SK-MEL-5 (cell line): ENCODE data around the gene CHRM4. TPM values are rescaled to one million over a fixed set of nuclear protein-coding genes. Genes with fewer than 3 reads are reported as not detected.

Experiments used
- DNase-seq: peaks from one replicate; pipeline ENCODE4 v3.0.0-alpha.2; 2016; ENCODE audit warnings: low read depth, low spot score
- in situ Hi-C: cut with HindIII; loops from 2 replicates; pipeline ENCODE4 v1.10.0; 2016; ENCODE audit warnings: low sequenced_read_pairs, high pct_unique_total_duplicates, low pct_unique_long_range_greater_than_20kb
- total RNA-seq: library from RNA; depleted of rRNA; stranded (reverse); fragments of >200 nt; shearing (Covaris generic); gene quantifications from 2 replicates; pipeline ENCODE4 v1.2.3, GENCODE V29; 2014

Gene CHRM4
- total RNA-seq, 1 experiment from 2014 or later, result 2.7 TPM

DNA sequence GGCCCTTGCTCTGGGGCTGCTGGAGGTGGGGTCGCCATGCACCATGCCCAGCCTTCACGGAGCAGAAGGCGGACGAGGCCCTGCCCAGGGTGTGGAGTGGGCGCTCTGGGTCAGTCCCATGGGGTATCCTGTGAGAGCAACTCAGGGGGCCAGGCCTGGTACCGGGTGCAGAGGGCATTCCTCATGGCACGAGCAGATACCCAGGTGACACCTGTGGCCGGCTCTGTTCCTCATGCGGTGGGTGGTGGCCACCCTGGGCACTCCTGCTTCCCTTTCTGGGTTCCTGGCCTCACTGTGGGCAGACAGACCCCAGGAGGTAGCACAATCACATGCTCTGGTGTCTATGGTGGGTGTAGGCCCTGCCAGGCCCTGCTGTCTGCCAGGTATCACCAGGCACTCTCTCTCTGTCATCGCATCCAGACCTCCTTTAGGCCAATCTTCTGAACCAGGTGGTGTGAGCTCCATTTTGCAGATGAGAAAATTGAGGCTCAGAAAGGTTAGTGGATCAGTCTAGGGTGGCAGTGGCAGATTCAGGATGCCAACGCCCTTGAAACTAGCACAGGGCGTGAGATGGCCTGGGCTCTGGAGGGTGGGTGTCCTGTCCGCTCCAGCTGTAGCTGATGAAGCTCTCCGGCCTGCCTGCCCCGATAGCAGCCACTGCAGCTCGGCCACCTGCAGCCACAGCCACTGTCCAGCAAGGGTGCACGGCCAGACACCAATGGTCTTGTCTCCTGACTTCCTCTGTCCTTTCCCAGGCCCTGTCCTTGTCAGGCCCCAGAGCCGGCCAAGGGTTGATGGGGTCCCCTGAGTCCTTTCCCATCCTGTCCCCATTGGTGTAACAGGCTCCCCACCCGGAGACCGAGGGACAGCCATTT lies 29.2 kb downstream of the CHRM4 start:
- in situ Hi-C loops, result no loop called here
- DNase-seq, result no peak

DNA sequence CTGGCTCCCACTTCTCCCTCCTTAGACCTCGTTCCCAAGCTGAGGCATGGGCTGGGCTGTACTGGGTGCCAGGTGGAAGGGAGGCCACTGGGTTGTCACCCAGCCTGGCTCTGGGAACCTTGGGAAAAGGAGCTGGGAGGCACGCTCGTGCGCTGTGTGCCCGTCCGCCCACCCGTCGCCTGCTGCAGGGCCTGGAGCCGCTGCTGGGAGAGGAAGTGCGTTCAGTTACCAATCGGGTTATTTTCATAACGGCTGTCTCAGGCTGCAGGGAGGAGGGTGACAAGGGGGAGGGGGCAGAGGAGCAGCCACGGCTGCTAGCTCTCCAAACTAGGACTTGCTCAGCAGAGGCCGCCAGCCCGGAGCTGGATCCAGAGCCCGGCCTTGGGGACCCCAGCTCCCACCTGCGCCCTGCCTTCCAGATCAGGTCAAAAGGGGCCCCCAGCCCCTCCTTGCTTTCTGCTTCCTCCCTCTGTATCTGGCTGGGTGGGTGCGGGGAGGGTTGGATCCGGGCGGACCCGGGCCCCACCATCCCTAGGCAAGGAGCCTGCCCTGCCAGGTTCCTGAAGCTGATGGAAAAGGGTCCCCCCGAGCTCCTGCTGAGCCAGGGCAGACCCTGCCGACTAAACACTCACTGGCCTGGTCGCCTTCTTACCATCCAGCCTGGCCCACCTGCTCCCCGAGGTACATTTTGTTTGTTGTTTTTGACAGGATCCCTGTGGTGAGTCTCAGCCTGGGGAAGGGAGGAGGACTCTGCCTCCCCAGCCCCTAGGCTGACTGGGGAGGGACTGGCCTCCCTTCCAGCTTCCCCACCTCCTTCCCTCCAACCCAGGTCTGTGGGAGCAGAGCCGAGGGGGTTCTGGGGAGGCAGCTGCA lies 30.1 kb downstream of the CHRM4 start:
- DNase-seq, result no peak
- in situ Hi-C loops, result no loop called here

DNA sequence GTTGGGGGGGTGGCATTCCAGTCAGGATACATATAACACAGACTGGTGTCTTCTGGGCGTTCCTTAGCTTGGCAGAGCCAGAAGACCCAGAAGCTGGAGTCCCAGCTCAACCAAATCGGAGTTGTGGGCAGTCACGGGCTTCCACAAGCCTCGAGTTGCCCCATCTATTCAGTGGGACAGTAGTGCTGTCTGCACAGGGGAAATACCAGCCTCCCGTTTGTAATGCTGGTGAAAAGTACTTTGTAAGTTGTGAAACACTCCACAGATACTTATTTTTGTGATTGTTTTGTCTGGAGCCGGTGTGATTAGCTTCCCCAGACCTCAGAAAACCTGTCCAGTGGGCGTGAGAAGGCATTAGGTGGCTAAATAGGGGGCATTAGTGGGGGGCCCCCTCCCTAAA lies 30.7 kb downstream of the CHRM4 start:
- DNase-seq, result no peak
- in situ Hi-C loops, result no loop called here

DNA sequence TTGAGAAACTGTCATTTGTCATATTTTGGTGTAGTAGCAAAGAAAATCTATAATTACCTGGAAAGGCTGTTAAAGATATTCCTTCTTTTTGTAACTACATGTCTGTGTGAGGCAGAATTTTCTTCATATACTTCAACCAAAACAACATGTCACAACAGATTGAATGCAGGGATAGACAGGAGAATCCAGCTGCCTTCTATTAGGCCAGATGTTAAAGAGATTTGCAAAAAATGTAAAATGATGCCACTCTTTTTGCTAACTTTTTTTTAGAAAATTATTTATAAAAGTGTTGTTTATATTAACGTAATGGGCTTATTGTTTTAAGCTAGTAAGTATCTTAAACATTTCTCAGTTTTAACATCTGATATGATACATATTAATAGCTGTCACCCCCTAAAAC lies 31.6 kb downstream of the CHRM4 start:
- in situ Hi-C loops, result no loop called here
- DNase-seq, result no peak

DNA sequence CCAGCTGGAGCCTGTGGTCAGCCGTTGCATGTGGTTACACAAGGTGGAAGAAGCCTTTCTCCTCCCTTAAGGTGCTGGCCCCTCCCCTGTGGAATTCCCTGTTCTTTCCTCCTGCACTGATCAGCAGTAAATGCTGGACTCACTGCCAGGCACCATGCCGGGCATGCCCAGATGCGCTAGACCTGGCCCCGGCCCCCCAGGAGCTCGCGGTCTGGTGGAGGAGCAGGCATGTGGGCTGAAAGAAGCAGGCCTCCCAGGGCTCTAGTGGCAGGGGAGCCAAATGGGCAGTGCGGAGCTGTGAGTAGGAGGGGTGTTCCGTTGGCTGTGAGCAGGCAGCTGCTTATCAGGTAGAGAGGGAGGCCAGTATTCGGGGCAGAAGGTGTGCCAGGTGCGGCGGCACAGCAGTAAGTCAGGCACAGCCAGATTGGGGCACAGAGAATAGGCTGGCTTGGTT lies 34.1 kb downstream of the CHRM4 start:
- DNase-seq, result no peak
- in situ Hi-C loops, result no loop called here

DNA sequence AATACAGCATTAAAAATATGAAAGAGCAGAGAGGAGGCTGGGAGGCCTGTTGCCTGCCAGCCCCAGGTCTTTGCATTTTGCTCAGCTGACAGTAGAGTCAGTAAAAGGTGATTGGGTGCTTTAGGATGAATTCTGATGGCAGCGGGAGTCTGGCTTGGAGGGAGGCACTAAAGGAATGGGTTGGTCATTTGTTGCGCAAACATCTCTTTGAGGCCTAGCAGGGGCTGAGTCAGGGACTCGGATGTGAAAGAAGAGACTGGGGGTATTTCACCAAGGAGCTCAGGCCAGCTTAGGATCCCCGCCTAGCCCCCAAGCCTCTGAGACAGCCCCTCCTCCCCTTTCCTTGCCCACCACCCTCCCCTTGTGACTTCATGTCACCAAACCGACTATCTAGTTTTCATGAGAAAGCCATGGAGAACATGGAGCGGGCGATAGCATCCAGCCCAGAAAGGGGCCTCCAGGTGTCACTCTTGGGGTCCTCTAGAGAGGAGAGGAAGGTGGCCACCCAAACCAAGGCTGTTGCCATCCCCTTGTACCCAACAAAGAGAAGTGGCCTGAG lies 34.6 kb downstream of the CHRM4 start:
- in situ Hi-C loops, result no loop called here
- DNase-seq, result no peak

DNA sequence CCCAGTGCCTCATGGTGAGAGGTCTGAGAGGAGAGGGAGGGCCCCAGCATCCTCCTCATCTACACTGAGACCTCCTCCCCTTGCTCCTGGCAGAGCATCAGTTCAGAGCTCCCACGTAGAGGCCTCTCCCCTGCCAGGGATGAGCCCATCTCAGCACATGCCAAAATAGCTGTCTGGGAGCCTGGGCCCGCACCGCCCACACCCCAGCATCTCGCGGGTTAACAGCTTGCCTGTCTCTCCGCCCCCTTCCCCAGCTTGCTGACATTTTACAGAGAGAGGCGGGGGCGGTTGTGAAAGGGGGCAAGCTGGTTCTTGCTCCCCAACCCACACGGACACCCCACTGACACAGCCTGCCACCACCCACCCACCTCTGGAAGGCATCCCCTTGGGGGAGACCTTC lies 37.9 kb downstream of the CHRM4 start:
- in situ Hi-C loops, result no loop called here
- no peak for DNase-seq

DNA sequence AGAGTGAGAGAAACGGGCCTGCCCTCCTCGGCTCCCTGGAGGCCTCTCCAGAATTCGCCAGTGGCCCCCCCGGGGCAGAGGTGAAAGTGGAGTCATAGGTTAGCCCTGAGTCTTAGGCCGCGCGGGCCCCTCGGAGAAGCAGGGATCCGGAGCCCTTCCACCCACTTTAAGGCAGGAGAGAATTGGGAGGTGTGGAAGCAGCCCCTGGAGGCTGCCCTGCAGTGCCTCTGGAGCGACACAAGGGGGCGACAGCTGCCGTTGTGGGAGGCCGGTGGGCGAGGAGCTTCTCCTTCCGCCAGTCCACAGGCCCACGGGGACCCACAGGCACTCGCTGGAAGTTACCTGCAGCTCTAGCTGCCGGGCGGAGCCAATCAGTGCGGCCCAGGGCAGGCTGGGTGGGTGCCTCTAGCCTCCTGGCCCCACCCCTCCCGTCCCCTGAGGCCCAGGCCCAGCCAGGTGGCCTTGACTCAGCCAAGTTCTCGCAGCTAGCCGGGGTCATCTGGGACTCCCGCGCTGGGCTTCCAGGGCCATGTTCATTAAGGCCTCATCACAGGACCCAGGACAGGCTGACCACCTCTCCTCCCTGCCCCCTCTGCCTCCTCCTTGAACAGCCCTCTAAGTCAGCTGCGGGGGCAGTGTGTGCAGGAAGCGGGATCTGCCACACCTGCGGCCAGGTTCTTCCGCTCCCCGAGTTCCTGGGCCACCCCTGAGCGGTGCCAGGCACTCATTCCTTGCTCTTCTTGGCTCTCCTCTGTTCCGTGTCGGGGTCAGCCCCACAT lies 39.3 kb downstream of the CHRM4 start:
- in situ Hi-C loops, result no loop called here

DNA sequence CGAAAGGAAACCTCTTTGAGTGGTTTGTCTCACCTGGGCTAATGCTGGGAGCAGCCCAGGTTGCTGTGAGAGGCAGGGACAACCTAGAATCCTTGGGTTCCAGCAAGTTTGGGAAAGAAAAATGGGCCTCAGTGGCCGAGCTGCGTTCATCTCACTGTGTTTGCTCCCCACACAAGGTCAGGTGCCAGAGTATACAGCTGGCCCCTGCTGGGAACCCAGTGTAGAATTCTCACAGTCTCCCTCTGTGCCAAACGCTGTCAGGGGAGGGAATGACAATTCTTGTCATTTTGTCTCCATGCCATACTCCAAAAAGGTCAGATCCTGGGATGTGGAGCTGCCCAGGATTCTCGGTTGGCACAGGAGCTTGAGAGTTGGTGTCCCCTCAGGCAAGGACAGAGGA lies 40.0 kb downstream of the CHRM4 start:
- DNase-seq, result no peak
- in situ Hi-C loops, result no loop called here

More for the DNA sequence above, 39.3 kb downstream of the CHRM4 start:
- peak; percentile 56 for DNase-seq

DNA sequence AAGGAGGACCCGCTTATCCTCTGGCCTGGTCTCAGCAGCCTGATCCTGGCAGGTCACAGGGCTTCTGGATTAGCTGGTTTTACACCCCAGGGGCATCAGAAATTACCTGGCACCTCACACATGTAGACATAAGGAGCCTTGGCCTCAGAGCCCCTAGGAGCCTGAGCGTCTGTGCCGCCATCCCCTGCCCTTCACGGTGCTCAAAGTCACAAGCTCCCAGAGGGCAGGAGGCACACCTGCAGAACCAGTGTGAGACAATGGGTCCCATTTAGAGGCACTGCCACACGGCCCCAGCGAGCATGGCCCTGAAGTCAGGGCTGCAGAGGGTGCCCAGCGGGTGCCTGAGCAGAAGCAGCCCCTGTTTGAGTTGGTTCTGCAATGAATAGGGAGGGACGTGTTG lies 40.4 kb downstream of the CHRM4 start:
- DNase-seq, result no peak
- in situ Hi-C loops, result no loop called here

DNA sequence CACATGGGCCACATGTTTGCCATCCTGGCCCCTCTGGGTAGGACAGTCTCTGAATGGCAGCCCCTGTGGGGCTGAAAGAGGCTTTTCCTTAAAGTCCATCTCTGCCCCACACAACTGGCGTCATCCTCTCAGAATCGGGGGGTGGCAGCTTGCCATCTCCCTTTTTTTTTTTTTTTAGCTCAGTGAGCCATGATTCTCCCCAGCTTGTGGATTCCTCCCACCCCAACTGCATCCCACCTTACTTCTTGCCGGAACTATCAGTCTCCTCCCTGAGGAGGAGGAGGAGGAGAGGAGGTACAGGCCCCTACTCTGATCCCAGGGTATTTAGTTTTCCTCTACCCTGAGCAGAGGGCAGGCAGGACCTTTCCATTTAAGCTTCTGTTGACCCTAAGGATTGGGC lies 40.9 kb downstream of the CHRM4 start:
- no peak for DNase-seq
- in situ Hi-C loops, result no loop called here

DNA sequence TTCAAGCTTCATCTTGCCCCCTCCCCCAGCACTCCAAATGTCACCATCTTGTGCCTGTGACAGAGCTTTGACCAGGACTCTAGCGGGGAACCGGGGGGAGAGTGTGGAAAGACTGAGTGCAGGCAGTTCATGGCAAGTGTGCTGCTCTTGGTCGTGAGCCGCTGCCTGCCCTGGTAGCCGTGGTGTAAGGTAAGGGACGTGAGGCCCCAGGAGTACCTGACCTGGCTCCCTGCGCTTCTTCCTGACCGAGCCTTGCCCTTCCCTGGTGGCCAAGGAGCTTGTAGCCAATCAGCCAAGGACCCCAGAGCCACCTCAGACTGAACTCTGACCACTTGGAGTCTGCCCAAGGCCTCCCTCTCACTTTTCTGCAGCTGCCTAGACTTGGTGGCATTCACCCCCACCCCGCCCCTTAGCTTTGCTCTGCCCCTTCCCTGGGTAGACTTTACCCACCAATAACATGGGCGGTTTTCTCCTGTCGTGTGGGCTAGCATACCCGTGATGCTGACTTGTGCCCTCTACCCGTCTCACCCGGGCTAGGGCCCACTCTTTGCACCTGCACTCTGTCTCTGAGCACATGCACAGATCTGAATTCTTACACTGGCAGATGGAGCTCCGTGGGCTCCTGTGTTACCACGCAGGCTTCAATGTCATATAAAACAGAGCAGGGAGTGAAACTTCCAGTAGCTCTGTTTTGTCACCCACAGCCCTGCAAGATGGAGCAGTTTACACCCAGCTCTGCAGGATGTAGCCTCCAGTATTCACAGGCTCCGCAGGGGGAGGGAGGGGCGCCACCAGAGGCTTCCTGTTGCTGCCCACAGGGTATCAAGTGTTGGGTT lies 42.8 kb downstream of the CHRM4 start:
- DNase-seq, result no peak
- in situ Hi-C loops, result no loop called here

DNA sequence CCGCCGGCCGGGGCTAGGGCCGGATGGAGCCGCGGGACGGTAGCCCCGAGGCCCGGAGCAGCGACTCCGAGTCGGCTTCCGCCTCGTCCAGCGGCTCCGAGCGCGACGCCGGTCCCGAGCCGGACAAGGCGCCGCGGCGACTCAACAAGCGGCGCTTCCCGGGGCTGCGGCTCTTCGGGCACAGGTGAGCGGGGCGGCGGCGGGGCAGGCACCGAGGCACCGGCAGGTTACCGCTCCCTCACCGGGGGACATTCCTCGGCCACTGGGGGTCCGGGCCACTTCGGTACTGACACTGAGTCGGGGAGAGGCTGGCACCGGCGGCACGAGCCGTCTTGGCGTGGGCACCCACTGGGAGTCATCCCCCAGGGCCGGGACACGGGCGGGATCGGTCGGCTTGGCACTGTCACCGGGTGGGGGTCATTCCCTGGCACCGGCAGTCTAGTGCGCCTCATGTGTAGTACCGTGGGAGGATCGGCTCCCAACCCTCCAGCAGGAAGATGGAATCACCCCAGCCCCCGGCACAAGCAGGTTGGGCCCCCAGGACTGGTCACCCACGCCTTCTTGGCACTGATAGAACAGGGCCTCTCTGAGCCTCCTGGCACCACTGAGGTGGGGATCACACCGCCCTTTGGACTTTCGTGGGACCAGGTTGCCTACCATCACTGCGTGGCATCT lies 43.8 kb downstream of the CHRM4 start:
- no peak for DNase-seq
- in situ Hi-C loops, result no loop called here

DNA sequence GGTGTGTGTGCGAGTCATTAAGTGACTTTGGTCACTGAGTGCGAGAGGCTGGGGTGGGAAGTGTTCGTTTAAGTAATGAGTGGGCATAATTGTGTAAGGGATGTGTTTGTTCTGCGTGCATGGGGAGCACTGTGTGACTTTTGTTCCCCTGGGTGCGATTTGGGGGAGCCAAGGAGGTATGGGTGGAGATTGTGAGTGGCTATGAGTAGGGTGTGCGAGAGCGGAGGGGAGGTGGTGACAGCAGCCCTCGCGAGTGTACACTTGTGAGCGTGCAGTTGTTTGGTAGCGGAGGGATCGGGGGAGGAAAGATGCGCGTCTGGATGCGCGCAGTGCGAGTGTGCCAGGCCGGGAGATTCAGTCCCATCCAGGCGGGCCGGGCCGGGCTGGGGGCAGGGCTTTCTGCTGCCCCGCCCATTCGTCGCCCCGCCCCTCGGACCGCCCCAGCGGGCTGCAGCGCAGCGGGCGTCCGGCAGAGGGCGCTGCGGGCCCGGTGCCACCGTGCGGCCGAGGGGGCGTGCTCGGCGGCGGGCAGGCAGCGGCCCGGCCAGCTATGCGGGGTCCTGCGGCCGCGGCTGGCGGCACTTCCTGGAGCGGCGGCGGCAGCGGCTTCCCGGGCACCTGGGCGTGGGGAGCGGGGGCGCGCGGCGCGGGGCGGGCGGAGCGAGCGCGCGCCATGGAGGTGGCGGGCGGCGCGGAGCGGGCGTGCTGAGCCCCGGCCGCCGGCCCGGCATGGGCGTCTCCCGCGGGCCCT lies 44.5 kb downstream of the CHRM4 start, which contains the start of gene DGKZ:
Gene DGKZ, plus strand, starts transcription at position 578 of the 751 bp plus-strand sequence. CDS start 197 bp downstream, outside the sequence.
- peak; percentile 79 for DNase-seq
- in situ Hi-C loops, result no loop called here

DNA sequence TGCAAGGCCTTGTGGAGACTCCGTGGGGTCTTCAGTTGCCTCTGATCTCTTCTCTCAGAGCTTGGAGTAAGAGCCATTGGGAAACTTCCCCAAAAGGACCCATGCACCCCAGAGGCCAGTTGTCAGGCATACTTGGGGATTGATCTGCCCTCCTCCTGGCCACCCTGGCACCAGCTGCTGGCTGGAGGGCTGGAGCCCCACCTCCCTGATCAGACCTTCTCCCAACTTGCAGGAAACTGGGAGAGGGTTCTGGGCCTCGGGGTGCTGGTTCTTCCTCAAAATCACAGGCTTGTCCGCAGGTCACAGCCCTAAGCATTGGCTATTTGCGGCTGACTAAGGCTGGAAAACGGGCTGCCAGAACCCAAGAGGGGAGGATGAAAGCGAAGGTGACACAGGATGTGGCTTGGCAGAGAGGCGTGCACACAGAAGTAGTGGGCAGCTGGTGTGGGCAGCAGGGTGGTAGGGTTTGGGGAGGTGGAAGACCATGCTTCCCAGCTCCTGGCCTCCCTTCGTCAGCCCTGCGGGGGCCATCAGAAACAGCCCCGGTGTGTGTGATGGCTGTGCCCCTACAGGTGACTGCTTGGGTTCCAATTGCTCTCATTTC lies 45.6 kb downstream of the CHRM4 start:
- DNase-seq, result no peak
- in situ Hi-C loops, result no loop called here
